ENCODE data around the gene CNPY1. TPM values are rescaled to one million over a fixed set of nuclear protein-coding genes. Genes with fewer than 3 reads are reported as not detected.
"Not testable (repeated sequence)": the region's sequence is repeated elsewhere in the genome, so short reads cannot be mapped to it uniquely, and the experiment has no call there.

The CNPY1 gene
- not detected in 3 replicates for total RNA-seq

DNA sequence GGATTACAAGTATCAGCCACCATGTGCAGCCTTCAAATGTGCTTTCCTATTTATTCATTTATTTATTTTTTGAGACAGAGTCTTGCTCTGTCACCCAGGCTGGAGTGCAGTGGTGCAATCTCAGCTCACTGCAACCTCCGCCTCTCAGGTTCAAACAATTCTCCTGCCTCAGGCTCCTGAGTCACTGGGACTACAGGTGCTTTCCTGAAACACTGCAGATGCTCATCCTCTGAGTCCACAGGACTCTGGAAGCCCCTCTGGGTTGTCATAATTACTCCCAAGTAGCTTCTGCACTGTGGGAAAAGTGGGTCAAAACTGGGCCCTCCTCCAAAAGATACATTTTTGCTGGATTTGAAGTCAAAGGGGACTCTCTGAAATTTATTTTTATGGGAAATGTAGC lies at the start of gene CNPY1:
Gene CNPY1 (minus strand): TSS at position 111 of the 400 bp plus-strand sequence. CDS start 630 bp downstream, outside the sequence.
- not testable (repeated sequence) for H3K27ac Mint-ChIP-seq, H3K36me3 Mint-ChIP-seq
- H3K27me3 Mint-ChIP-seq (ENCODE audit: low read depth) = peaks cover 32% of the 10 kb centered on the region

DNA sequence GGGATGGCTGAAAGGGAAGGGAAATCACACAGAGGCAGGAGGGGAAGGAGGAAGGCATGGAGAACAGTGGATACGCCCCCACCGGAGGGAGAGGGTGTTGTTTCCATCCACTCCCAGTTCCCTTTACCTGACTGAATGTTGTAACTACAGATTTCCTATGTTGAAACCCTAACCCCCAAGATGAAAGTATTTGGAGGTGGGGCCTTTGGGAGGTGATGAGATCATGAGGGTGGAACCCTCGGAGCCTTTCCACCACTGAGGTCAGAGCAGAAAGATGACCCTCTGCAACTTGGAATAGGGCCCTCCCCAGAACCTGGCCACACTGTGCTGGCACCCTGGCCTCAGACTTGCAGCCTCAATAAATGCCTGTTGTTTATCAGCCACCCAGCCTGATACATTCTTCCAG lies 48.6 kb upstream of the CNPY1 start:
- DNase-seq (ENCODE audit: low spot score in 2 of 2, unreplicated experiment in 2 of 2) = no peak
- H3K36me3 Mint-ChIP-seq = no peaks in the 10 kb centered on the region
- H3K27ac Mint-ChIP-seq = no peak overlapping the region
- H3K9me3 Mint-ChIP-seq = no peaks in the 10 kb centered on the region
- TF ChIP-seq CTCF (IDR thresholded peaks at IDR 0.05; ENCODE audit: unreplicated experiment) = no peak
- peaks cover 3% of the 10 kb centered on the region for H3K4me1 Mint-ChIP-seq
- peaks cover 16% of the 10 kb centered on the region for H3K27me3 Mint-ChIP-seq (ENCODE audit: low read depth)
- H3K4me3 Mint-ChIP-seq = no peak overlapping the region

More for the DNA sequence above, at the start of gene CNPY1:
- H3K4me3 Mint-ChIP-seq; DNase-seq (ENCODE audit: low spot score in 2 of 2, unreplicated experiment in 2 of 2); H3K4me1 Mint-ChIP-seq; H3K9me3 Mint-ChIP-seq: not testable (repeated sequence)

GRCh38 chr7:155594163-155594732 lies 47.9 kb upstream of the CNPY1 start:
- Mint-ChIP-seq H3K27me3 (ENCODE audit: low read depth) (peaks cover 9% of the 10 kb centered on the region), H3K4me1 (peaks cover 3% of the 10 kb centered on the region), H3K9me3 (no peaks in the 10 kb centered on the region), H3K4me3 (no peak overlapping the region), H3K36me3 (no peaks in the 10 kb centered on the region), H3K27ac (no peak overlapping the region)
- DNase-seq (ENCODE audit: low spot score in 2 of 2, unreplicated experiment in 2 of 2) = no peak
- TF ChIP-seq CTCF (IDR thresholded peaks at IDR 0.05; ENCODE audit: unreplicated experiment) = no peak

GRCh38 chr7:155593461-155594162 lies 47.3 kb upstream of the CNPY1 start:
- H3K36me3 Mint-ChIP-seq = no peaks in the 10 kb centered on the region
- no peaks in the 10 kb centered on the region for H3K9me3 Mint-ChIP-seq
- TF ChIP-seq CTCF (IDR thresholded peaks at IDR 0.05; ENCODE audit: unreplicated experiment) = no peak
- no peak overlapping the region for H3K27ac Mint-ChIP-seq
- no peaks in the 10 kb centered on the region for H3K4me1 Mint-ChIP-seq
- H3K27me3 Mint-ChIP-seq (ENCODE audit: low read depth) = peaks cover 3% of the 10 kb centered on the region
- no peak for DNase-seq (ENCODE audit: low spot score in 2 of 2, unreplicated experiment in 2 of 2)
- no peak overlapping the region for H3K4me3 Mint-ChIP-seq

DNA sequence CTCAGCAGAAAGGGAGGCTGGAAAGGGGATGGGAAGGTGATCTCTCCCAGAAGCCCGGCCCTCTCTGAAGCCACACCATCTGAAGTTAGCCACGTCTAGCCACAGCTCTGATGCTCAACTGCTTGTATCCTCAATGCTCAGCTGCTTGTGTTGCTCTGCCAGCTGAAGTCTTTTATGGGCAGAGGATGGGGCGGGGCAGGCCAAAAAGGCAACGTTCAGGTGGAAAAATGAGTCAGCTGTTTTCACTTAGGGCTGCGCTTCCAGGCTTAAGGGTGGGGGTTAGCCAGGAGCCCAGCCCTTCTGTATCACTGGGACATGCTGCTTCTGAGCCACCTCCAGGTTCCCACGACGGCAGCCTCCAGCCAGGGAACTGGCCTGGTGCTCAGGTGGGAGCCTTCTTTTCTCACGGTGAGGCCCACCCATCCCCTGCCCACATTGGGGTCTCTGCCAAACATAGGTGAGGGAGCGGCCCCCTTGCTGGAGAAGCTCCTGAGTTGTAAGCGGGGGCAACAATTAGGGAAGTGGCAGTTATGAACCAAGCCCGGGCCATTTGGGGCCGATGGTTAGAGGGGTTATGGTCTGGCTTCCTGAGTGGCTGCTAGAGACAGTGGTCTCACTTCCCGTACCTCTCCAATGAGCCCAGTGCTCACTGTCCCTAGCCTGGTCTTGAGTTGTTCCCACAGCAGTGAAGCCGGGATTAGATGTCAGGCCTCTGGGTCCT lies 44.9 kb upstream of the CNPY1 start:
- H3K27me3 Mint-ChIP-seq (ENCODE audit: low read depth) = peaks cover 10% of the 10 kb centered on the region
- H3K9me3 Mint-ChIP-seq = no peaks in the 10 kb centered on the region
- H3K4me1 Mint-ChIP-seq = no peaks in the 10 kb centered on the region
- DNase-seq (ENCODE audit: low spot score in 2 of 2, unreplicated experiment in 2 of 2) = no peak
- no peak overlapping the region for H3K4me3 Mint-ChIP-seq
- no peak overlapping the region for H3K27ac Mint-ChIP-seq
- no peaks in the 10 kb centered on the region for H3K36me3 Mint-ChIP-seq
- TF ChIP-seq CTCF (IDR thresholded peaks at IDR 0.05; ENCODE audit: unreplicated experiment) = no peak

Measured in mesothelial cell of epicardium (in vitro differentiated cells).